Measurements from ENCODE around the gene IQCK. TPM values are rescaled to one million over a fixed set of nuclear protein-coding genes. Genes with fewer than 3 reads are reported as not detected.

The IQCK gene
- total RNA-seq, 2 donors from 2014 or later, result 2.3 TPM

GRCh38 chr16:19846436-19846835, 128.4 kb downstream of the IQCK start:
- ATAC-seq (no peak), DNase-seq (ENCODE audit: low spot score in 2 of 2) (no peak)
- no peaks in the 10 kb centered on the region for H3K9me3 Mint-ChIP-seq

GRCh38 chr16:19848756-19849155, 130.7 kb downstream of the IQCK start:
- Mint-ChIP-seq H3K36me3 (no peaks in the 10 kb centered on the region), H3K9me3 (no peaks in the 10 kb centered on the region), H3K27ac (no peak overlapping the region)
- DNase-seq (ENCODE audit: low spot score in 2 of 2), result no peak
- ATAC-seq, result no peak

More at GRCh38 chr16:19846436-19846835, 128.4 kb downstream of the IQCK start:
- Mint-ChIP-seq H3K27ac (no peak overlapping the region), H3K36me3 (no peaks in the 10 kb centered on the region)

GRCh38 chr16:19850131-19850817, 132.2 kb downstream of the IQCK start:
- no peaks in the 10 kb centered on the region for H3K36me3 Mint-ChIP-seq
- no peak for DNase-seq (ENCODE audit: low spot score in 2 of 2)
- no peak for ATAC-seq
- no peak overlapping the region for H3K27ac Mint-ChIP-seq
- no peaks in the 10 kb centered on the region for H3K9me3 Mint-ChIP-seq

- no peaks in the 10 kb centered on the region for H3K36me3 Mint-ChIP-seq
- H3K9me3 Mint-ChIP-seq, result no peaks in the 10 kb centered on the region
- no peak for ATAC-seq
- no peak for DNase-seq (ENCODE audit: low spot score in 2 of 2)
- no peak overlapping the region for H3K27ac Mint-ChIP-seq
Measured at GRCh38 chr16:19851476-19851875, 133.4 kb downstream of the IQCK start.

GRCh38 chr16:19853132-19853741, 135.2 kb downstream of the IQCK start:
- no peak for DNase-seq (ENCODE audit: low spot score in 2 of 2)
- H3K36me3 Mint-ChIP-seq, result no peaks in the 10 kb centered on the region
- no peak overlapping the region for H3K27ac Mint-ChIP-seq
- no peaks in the 10 kb centered on the region for H3K9me3 Mint-ChIP-seq
- no peak for ATAC-seq

- no peak for DNase-seq (ENCODE audit: low spot score in 2 of 2)
- no peaks in the 10 kb centered on the region for H3K36me3 Mint-ChIP-seq
- ATAC-seq, result no peak
- no peaks in the 10 kb centered on the region for H3K9me3 Mint-ChIP-seq
- H3K27ac Mint-ChIP-seq, result no peak overlapping the region
Measured at GRCh38 chr16:19853742-19854542, 135.9 kb downstream of the IQCK start.

GRCh38 chr16:19854543-19854876, 136.4 kb downstream of the IQCK start:
- Mint-ChIP-seq H3K36me3 (no peaks in the 10 kb centered on the region), H3K9me3 (no peaks in the 10 kb centered on the region), H3K27ac (no peak overlapping the region)
- DNase-seq (ENCODE audit: low spot score in 2 of 2), result no peak
- no peak for ATAC-seq

- H3K9me3 Mint-ChIP-seq, result no peaks in the 10 kb centered on the region
- no peak for ATAC-seq
- no peaks in the 10 kb centered on the region for H3K36me3 Mint-ChIP-seq
- H3K27ac Mint-ChIP-seq, result no peak overlapping the region
- DNase-seq (ENCODE audit: low spot score in 2 of 2), result no peak
Measured at GRCh38 chr16:19856120-19856519, 138.0 kb downstream of the IQCK start.

GRCh38 chr16:19857593-19858339, 139.7 kb downstream of the IQCK start:
- H3K36me3 Mint-ChIP-seq, result no peaks in the 10 kb centered on the region
- no peaks in the 10 kb centered on the region for H3K9me3 Mint-ChIP-seq
- no peak overlapping the region for H3K27ac Mint-ChIP-seq
- ATAC-seq, result no peak
- no peak for DNase-seq (ENCODE audit: low spot score in 2 of 2)

- ATAC-seq, result no peak
- Mint-ChIP-seq H3K9me3 (no peaks in the 10 kb centered on the region), H3K27ac (no peak overlapping the region), H3K36me3 (no peaks in the 10 kb centered on the region)
- DNase-seq (ENCODE audit: low spot score in 2 of 2), result no peak
Measured at GRCh38 chr16:19858340-19859018, 140.4 kb downstream of the IQCK start.

GRCh38 chr16:19859166-19859565, 141.1 kb downstream of the IQCK start:
- no peaks in the 10 kb centered on the region for H3K9me3 Mint-ChIP-seq
- H3K36me3 Mint-ChIP-seq, result no peaks in the 10 kb centered on the region
- ATAC-seq (no peak), DNase-seq (ENCODE audit: low spot score in 2 of 2) (no peak)
- H3K27ac Mint-ChIP-seq, result no peak overlapping the region

GRCh38 chr16:19859603-19860002, 141.5 kb downstream of the IQCK start:
- ATAC-seq (no peak), DNase-seq (ENCODE audit: low spot score in 2 of 2) (no peak)
- no peak overlapping the region for H3K27ac Mint-ChIP-seq
- no peaks in the 10 kb centered on the region for H3K9me3 Mint-ChIP-seq
- H3K36me3 Mint-ChIP-seq, result no peaks in the 10 kb centered on the region

GRCh38 chr16:19860166-19861041, 142.3 kb downstream of the IQCK start:
- Mint-ChIP-seq H3K27ac (no peak overlapping the region), H3K9me3 (no peaks in the 10 kb centered on the region), H3K36me3 (no peaks in the 10 kb centered on the region)
- DNase-seq (ENCODE audit: low spot score in 2 of 2), result no peak
- ATAC-seq, result no peak

GRCh38 chr16:19861133-19861532, 143.1 kb downstream of the IQCK start:
- ATAC-seq, result no peak
- H3K27ac Mint-ChIP-seq, result no peak overlapping the region
- H3K9me3 Mint-ChIP-seq, result no peaks in the 10 kb centered on the region
- no peaks in the 10 kb centered on the region for H3K36me3 Mint-ChIP-seq
- DNase-seq (ENCODE audit: low spot score in 2 of 2), result no peak

- no peaks in the 10 kb centered on the region for H3K36me3 Mint-ChIP-seq
- H3K9me3 Mint-ChIP-seq, result no peaks in the 10 kb centered on the region
- no peak for ATAC-seq
Measured at GRCh38 chr16:19861811-19862327, 143.8 kb downstream of the IQCK start.

GRCh38 chr16:19863990-19864389, 145.9 kb downstream of the IQCK start:
- no peaks in the 10 kb centered on the region for H3K36me3 Mint-ChIP-seq
- ATAC-seq (no peak), DNase-seq (ENCODE audit: low spot score in 2 of 2) (no peak)
- H3K27ac Mint-ChIP-seq, result no peak overlapping the region
- no peaks in the 10 kb centered on the region for H3K9me3 Mint-ChIP-seq

More at GRCh38 chr16:19861811-19862327, 143.8 kb downstream of the IQCK start:
- H3K27ac Mint-ChIP-seq, result no peak overlapping the region
- DNase-seq (ENCODE audit: low spot score in 2 of 2), result no peak

Data from activated naive CD4-positive, alpha-beta T cell treated with anti-CD3 and anti-CD28 coated beads, Interleukin-2, amount 50 U/mL, for 72 hours (primary cell).